NCI-H2107 treated with DMSO at 0.1 percent for 48 hours (cell line): ENCODE measurements around the gene LYRM1.
"Not testable (repeated sequence)": the region's sequence is repeated elsewhere in the genome, so short reads cannot be mapped to it uniquely, and the experiment has no call there.

ENCODE experiments used
- DNase-seq: peaks from one replicate; lab custom pipeline; 2025; ENCODE audit not compliant: unreplicated experiment; lab: John Stamatoyannopoulos, UW

LYRM1 gene

GRCh38 chr16:20931066-20931600 is 30.6 kb downstream of the LYRM1 start:
- no peak for DNase-seq

- no peak for DNase-seq
Observed at GRCh38 chr16:20933589-20933988, 33.0 kb downstream of the LYRM1 start.

GRCh38 chr16:20937736-20938135 is 37.2 kb downstream of the LYRM1 start:
- no peak for DNase-seq

- no peak for DNase-seq
Observed at GRCh38 chr16:20938426-20938825, 37.9 kb downstream of the LYRM1 start.

GRCh38 chr16:20939611-20940010 is 39.0 kb downstream of the LYRM1 start:
- no peak for DNase-seq

GRCh38 chr16:20940871-20941635 is 40.5 kb downstream of the LYRM1 start:
- no peak for DNase-seq

- DNase-seq = no peak
Observed at GRCh38 chr16:20941636-20941926, 41.0 kb downstream of the LYRM1 start.

GRCh38 chr16:20942256-20942655 is 41.7 kb downstream of the LYRM1 start:
- DNase-seq = no peak

GRCh38 chr16:20944861-20945574 is 44.4 kb downstream of the LYRM1 start:
- DNase-seq = no peak

GRCh38 chr16:20945575-20945875 is 45.0 kb downstream of the LYRM1 start:
- not testable (repeated sequence) for DNase-seq

GRCh38 chr16:20946015-20946629 is 45.6 kb downstream of the LYRM1 start:
- DNase-seq = no peak

GRCh38 chr16:20948444-20948843 is 47.9 kb downstream of the LYRM1 start:
- no peak for DNase-seq

- DNase-seq = no peak
Observed at GRCh38 chr16:20949660-20950059, 49.1 kb downstream of the LYRM1 start.

- DNase-seq = no peak
Observed at GRCh38 chr16:20950294-20950693, 49.7 kb downstream of the LYRM1 start.

- peak; percentile 44 for DNase-seq
Observed at GRCh38 chr16:20952139-20952920, 51.8 kb downstream of the LYRM1 start.

GRCh38 chr16:20954574-20954973 is 54.0 kb downstream of the LYRM1 start:
- no peak for DNase-seq

GRCh38 chr16:20956319-20956718 is 55.7 kb downstream of the LYRM1 start:
- no peak for DNase-seq

- DNase-seq = no peak
Observed at GRCh38 chr16:20957153-20957552, 56.6 kb downstream of the LYRM1 start.

GRCh38 chr16:20960899-20961298 is 60.3 kb downstream of the LYRM1 start:
- DNase-seq = no peak

- no peak for DNase-seq
Observed at GRCh38 chr16:20968765-20969164, 68.2 kb downstream of the LYRM1 start.

GRCh38 chr16:20969386-20969785 is 68.8 kb downstream of the LYRM1 start:
- no peak for DNase-seq
